GM19372 (cell line): Measurements from ENCODE around the gene TAGLN2.

ENCODE experiments used
- ATAC-seq: cut with Tn5 transposase; IDR thresholded peaks from one replicate; pipeline ENCODE4 v1.9.1; 2021; ENCODE audit warnings: mild to moderate bottlenecking, low read depth, moderate library complexity; ENCODE audit not compliant: unreplicated experiment

Gene TAGLN2

DNA sequence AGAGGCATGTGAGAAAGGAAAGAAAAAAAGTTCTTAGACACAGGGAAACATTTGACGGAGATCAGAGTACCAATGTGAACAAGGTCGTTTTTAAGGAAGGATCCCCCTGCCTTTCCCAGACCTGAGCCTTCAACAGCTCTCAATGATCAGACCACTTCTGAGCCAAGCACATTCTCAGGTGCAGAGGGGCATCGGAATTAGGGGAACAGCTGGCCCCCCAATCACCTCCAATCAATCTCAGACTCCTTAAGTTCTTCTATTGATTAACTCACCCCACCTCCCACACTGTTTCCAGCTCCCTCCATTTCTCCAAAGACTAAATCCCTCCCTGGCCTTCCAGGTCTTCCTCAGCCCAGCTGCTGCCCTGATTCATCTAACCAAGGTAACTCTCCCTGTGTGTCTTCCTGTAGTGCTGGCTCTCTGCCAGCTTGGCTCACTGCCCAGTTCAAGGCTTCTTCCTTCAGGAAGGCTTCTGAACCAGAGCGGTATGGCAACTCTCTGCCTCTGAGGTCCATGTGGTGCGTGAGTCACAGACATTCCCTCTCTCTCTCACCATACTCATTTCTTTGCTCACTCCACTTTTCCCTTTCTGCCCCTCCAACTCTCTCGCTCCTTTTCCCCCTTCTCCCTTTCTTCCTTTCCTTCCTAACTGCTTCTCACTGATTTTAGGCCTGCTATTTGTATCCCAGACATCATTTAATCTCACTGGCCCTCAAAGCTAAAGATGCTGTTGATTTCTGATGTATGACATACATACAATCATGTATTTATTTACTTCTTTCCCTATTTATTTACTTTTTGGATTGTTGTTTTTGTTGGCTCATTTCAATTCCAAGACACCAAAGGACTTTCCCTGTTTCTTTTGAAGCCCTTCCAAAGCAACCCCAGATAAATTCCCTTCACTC is 43.4 kb downstream of the TAGLN2 start:
- no peak for ATAC-seq

DNA sequence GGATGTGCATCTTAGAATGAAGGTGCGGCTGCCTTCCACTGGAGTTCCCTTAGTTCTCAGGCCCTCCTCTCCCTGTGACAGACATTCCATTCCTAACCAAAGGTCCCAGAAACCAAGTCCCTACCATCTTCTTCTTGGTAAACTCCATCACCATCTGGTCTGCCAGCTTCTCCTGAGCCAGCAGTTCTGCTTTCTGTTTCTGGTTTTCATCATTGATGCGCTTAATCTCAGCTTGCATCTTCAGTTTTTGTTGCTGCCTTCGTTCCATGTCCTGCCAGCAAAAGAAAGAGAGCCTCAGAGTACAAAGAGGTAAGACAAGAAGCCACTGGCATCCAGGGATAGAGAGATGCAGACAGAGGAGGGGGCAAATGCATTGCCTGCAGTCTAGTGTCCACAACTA is 44.9 kb downstream of the TAGLN2 start:
- no peak for ATAC-seq

DNA sequence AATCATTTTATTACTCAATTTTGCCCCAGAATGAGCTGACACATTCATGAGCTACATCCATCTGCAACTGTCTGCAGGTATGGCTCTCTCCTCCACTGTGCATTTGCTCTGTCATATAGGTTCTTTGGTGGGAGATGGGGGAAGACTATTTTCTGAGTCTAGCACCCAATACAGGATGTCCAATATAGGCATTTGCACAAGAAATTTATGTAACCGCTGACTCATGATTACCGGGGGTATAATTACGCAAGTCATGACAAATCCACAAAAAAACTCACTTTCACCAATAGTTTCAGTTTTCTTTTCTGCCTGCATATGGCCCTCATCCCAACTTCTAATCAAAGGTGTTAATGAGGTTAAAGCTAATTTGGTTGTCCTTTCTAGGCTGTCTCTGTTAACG is 45.3 kb downstream of the TAGLN2 start:
- ATAC-seq: no peak

DNA sequence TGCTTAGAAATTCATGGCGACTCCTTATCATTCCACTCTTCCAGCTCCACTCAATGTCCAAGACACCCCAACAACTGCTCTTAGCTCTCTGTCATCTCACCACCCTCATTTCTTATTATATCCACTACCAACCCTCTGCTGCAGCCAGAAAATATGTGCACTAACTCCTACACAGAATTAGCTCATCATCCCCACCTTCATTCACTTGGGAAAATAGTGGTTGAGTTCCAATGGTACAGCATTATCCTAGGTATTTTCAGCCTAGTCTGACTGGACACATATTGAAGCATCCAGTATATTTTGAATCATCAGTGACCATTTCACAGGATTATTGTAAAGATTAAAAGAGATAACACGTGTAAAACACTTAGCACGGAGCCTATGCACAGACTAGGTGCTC is 46.2 kb downstream of the TAGLN2 start:
- no peak for ATAC-seq

DNA sequence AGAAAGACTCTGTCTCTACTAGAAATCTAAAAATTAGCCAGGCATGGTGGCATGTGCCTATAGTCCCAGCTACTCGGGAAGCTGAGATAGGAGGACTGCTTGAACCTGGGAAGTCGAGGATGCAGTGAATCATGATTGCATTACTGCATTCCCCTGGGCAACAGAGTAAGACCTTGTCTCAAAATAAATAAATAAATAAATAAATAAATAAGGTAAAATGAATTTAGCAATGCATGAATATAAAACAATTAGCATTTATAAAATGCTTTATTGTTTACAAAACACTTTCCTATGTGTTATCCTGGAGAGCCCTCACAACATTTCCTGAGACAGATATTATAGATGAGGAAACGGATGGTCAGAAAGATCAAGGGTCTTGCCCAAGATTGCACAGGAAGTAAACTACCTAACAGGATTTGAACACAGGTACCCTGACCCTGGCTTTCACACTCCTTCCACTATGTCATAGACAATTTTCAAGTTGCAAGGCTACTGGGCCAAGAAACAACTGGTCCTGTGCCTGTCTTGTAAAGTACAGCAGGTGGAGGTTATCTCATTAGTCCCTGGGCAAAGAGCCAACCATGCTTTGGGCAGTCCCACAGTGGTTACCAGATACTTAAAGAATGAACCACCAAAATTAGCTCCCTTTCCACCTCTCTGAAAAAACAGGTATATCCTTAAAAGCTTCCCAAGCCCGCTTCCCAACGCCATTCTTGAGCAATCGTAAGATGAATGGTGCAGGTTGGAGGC is 47.4 kb downstream of the TAGLN2 start:
- no peak for ATAC-seq

DNA sequence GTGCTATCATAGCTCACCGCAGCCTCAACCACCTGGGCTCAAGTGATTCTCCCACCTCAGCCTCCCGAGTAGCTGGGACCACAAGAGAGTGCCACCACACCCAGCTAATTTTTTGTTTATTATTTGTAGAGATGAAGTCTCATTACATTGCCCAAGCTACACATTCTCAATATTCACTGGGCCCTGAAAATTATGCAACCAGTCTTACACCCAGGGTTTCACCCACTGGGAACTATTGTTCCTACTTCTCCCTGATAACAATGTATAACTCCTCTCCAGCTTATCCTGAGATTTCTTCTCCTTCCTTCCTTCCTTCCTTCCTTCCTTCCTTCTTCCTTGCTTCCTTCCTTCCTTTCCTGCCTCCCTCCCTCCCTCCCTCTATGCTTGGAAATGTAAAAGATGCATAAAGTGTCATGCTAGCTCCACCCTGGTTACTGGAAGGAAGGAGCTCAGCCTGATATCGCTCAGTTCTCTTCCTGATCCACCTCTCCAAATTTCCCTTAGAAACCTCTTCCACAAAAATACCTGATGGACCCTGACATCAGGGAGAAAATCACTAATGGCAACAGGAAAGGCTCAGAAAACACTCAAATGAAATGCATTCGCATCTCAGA is 51.7 kb downstream of the TAGLN2 start:
- ATAC-seq: no peak

DNA sequence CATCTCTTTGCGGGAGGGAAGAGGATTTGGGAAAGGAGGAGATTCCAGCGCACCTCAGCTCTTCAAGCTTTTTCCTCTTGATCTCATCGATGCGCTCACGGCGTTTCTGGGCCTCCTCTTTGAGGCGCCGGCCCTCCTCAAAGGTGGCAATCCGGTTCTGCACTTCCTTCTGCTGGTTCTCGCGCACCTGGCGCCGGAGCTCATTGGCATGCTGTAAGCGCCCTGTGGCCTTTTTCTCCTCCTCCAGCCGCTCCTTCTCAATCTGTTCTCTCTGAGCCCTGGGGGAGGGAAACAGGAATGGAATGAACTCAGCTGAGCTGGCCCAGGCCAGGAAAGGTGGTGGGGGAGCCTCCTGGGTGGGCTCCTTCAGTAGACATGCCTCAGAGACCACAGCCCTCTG is 52.4 kb downstream of the TAGLN2 start:
- ATAC-seq: no peak

DNA sequence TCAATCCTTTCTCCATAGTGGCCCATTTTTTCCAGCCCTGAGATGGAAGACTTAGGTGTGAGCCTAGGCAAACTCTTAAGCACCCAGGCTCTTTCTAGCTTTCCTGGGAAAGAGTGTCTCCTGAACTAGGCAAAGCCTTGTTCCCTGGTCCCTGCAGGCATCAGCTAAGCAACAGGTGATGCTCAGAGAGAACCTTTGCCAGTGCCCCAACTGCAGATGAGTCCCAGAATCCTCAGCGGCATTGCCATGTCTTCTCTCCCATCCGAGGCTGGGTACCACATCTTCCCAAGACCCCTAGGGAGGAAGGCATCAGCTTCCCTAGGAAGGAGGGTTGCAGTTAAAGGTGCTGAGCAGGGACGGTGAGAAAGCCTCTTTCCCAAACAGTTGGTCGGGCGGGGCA is 54.6 kb downstream of the TAGLN2 start:
- ATAC-seq: no peak

DNA sequence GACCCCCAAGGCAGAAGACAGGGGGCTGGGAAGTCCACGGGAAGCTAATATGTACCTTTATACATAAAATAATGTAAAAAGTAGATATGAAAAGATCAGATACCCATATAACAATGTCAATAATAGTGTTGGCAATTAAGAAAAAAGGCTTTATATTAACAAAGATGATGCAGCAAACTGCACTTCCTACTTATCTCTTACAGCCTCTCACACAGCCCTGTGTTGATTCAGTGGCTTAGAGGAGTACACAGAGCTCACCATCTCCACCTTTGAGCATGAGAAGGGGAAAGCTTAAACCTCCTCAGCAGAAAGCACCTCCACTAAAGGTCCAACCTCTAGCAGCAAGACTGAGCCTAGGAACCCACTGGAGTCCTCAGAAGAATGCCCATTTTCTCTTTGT is 55.7 kb downstream of the TAGLN2 start:
- ATAC-seq: no peak

DNA sequence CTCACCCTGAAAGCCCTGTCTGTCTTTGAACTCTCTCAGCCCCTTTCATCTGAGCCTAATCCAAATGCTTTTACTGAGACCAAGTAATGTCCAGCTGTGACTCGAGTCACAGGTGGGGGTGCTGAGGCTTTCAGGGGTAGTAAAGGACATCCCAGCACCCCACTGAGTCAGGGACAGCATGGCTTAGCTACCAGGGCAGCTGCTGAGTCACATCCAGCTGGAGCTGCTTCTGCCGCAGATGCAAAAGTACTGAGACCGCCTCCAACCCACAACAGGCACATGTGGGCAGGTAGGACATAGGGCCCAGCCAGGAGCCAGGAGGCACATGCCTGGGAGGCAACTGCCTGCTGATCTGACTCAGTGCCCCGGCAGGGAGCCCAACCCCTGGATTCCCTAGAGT is 56.1 kb downstream of the TAGLN2 start:
- ATAC-seq: no peak

DNA sequence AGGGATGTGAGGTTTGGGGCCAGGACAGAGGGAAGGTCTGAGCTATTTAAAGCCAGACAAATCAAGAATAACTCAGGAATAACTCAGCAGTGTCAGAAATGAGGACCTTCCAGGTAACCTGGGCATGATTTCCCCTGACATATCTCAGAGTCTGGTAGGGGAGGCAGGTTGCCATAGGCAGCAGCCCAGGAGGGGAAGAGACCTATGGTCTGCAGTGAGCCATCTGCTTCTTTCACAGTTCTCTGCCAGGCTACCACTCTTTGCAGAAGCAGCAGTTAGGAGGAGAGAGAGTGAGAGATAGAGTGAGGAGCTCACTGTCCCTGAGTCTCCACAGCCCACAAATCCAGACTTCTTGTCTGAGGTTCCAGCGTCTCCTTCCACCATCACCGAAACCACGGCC is 56.5 kb downstream of the TAGLN2 start:
- ATAC-seq: no peak
